IPS DF 6.9 (cell line): ENCODE data around the gene ZRANB3.

Experiments
- DNase-seq: peaks from one replicate; pipeline ENCODE4 v3.0.0-alpha.2; 2013; ENCODE audit warnings: low read depth, low spot score
- H3K27ac ChIP-seq: one replicate; pipeline ENCODE4 v1.5.1; 2013; ENCODE audit warnings: low read length, control low read depth
- H3K27me3 ChIP-seq: 2 replicates; pipeline ENCODE4 v1.6.1; 2013; ENCODE audit warnings: mild to moderate bottlenecking, low read length; ENCODE audit not compliant: control insufficient read depth, insufficient read depth
- H3K36me3 ChIP-seq: 2 replicates; pipeline ENCODE4 v1.6.1; 2013; ENCODE audit warnings: low read length; ENCODE audit not compliant: control insufficient read depth, insufficient read depth
- H3K4me1 ChIP-seq: 2 replicates; pipeline ENCODE4 v1.6.1; 2013; ENCODE audit warnings: low read length; ENCODE audit not compliant: control insufficient read depth, insufficient read depth
- H3K4me3 ChIP-seq: 2 replicates; pipeline ENCODE4 v1.5.1; 2013; ENCODE audit warnings: mild to moderate bottlenecking, low read length
- H3K9me3 ChIP-seq: 2 replicates; pipeline ENCODE4 v1.6.1; 2013; ENCODE audit warnings: low read length, inconsistent platforms; ENCODE audit not compliant: control insufficient read depth, insufficient read depth
- WGBS: extraction: QIAGEN DNeasy Blood & Tissue Kit; methylation state at CpG from one replicate; pipeline ENCODE4 v1.1.7; 2013; ENCODE audit warnings: mixed read lengths, missing lambda C conversion rate; ENCODE audit not compliant: insufficient read length, insufficient coverage; 5-methylcytosine and 5-hydroxymethylcytosine counted together

The ZRANB3 gene

DNA sequence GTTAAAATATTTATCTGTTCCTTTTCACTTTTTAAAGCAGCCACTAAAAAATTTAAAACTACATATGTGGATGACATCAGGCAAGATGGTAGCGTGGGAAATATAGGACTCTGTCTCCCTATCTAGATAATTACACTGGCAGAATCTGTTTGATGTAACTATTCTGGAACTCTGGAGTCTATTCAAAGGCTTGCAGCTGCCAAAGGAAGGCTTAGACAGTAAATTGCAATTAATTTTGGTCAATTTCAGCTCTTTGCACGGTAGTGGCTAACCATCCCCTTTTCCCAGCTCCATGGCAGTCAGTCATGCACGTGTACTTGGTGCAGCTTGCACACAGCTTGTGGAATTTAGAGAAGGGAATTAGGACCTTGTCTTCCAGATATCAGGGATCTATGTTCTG lies 343.7 kb downstream of the ZRANB3 start:
- no CpG with 5 or more reads among the region's 3 CpGs for WGBS
- no peak for DNase-seq
- Histone ChIP-seq H3K9me3 (no peaks in the 10 kb centered on the region), H3K36me3 (no peaks in the 10 kb centered on the region), H3K4me1 (no peaks in the 10 kb centered on the region), H3K4me3 (no peak overlapping the region), H3K27ac (no peak overlapping the region), H3K27me3 (no peaks in the 10 kb centered on the region)

DNA sequence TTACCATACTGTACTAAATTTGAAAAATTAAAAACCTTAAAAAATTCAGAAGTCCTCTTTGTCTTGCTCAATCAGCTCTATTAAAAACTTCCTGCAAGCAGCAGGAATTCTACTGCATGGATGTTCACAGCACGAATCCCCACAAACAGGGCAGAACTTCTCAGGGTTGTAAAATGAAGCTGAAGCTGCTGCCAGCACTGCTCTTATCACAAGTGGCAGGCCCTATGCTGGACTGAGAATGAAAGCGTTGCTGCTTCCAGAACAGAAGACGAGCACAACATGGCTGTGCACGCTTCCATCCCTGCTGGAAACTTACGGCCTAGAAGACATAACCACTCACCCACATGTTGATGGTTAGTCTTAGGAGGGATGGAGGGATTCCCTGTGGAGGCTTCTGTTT lies 345.0 kb downstream of the ZRANB3 start:
- WGBS: no CpG with 5 or more reads among the region's 5 CpGs

DNA sequence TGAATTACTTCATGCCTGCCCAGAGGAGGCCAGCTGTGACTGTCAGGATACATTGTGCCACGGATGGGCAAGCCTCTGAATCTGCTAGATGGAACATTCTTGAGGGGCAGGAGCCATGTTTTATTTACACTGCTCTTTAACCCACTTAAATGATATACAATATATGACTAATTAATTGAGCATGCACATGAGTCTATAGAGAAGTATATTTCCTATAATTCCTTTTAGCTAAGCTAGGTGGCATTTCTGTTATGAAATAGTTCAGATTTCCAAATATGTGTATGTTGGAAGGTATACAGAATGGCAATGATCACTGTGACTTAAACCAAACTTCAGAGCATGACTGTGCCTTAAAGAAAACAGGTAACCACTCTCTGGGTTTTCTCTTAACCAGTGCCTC lies 347.2 kb downstream of the ZRANB3 start:
- Histone ChIP-seq H3K9me3 (no peaks in the 10 kb centered on the region), H3K4me1 (no peaks in the 10 kb centered on the region), H3K36me3 (no peaks in the 10 kb centered on the region), H3K4me3 (no peak overlapping the region), H3K27ac (no peak overlapping the region), H3K27me3 (no peaks in the 10 kb centered on the region)
- DNase-seq: no peak
- no CpG with 5 or more reads among the region's 1 CpG for WGBS

More for the DNA sequence above, 345.0 kb downstream of the ZRANB3 start:
- Histone ChIP-seq H3K4me3 (no peak overlapping the region), H3K4me1 (no peaks in the 10 kb centered on the region), H3K36me3 (no peaks in the 10 kb centered on the region), H3K27me3 (no peaks in the 10 kb centered on the region), H3K27ac (no peak overlapping the region), H3K9me3 (no peaks in the 10 kb centered on the region)
- no peak for DNase-seq

DNA sequence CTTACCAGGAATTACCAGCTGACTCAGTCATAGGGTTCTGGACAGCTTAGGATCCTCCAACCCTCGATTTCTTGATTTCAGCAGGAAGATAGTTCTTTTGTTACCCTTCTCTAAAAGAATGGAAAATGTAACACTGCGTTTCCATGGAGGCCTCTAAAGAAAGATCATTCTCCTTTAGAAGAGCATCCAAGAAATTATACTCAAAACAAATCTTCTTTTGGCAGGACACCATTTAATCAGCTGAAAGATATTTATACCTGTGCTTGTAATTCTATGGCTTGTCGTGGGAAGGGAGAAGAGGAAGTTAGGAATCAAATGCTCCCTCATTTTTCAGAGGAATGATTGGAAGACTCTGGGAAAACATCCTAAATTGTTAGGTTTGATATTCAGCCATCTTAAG lies 348.4 kb downstream of the ZRANB3 start:
- Histone ChIP-seq H3K4me1 (no peaks in the 10 kb centered on the region), H3K9me3 (no peaks in the 10 kb centered on the region), H3K27ac (no peak overlapping the region), H3K27me3 (no peaks in the 10 kb centered on the region), H3K36me3 (no peaks in the 10 kb centered on the region), H3K4me3 (no peak overlapping the region)
- DNase-seq: no peak
- no CpG with 5 or more reads among the region's 3 CpGs for whole genome bisulfite sequencing

DNA sequence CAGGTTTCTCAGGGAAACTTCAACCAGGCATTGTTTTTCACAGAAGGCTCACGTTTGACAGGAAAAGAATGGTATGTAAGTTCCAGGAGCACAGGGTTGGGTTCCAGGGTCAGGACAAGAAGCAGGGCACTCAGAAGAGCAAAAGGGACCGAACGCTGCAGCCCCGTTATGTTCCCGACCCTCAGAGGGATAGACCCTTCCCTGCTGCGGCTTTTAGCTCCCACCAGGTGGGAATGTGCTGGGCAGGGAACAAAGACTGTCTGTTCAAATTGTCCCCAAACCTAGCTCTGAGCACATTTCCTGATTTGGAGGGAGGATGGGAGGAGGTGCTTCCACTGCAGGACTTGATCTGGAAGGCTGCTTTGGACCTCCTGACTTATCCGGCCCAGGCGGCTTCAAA lies 348.8 kb downstream of the ZRANB3 start:
- Histone ChIP-seq H3K27me3 (no peaks in the 10 kb centered on the region), H3K36me3 (no peaks in the 10 kb centered on the region), H3K4me1 (no peaks in the 10 kb centered on the region), H3K9me3 (no peaks in the 10 kb centered on the region), H3K27ac (no peak overlapping the region), H3K4me3 (no peak overlapping the region)
- WGBS: no CpG with 5 or more reads among the region's 8 CpGs
- no peak for DNase-seq

DNA sequence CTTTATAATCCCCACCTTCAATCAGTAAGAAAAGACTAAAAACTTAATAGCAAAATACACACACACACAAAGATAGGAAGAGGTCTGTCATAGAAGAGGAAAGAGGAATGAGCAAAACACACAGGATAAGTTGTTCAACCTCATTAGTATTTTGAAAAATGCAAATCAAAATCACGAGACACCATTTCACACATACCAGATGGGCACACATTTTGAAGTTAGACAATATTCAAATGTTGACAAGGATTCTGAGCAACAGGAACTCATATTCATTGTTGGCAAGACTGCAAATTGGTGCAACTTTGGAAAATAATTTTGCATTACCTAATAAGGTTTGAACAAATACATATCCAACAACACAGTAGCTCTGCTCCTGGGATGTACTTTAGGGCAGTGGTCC lies 351.3 kb downstream of the ZRANB3 start:
- Histone ChIP-seq H3K4me1 (no peaks in the 10 kb centered on the region), H3K4me3 (no peak overlapping the region), H3K9me3 (no peaks in the 10 kb centered on the region), H3K27ac (no peak overlapping the region), H3K27me3 (no peaks in the 10 kb centered on the region), H3K36me3 (no peaks in the 10 kb centered on the region)
- no peak for DNase-seq
- WGBS: no CpG with 5 or more reads among the region's 1 CpG

DNA sequence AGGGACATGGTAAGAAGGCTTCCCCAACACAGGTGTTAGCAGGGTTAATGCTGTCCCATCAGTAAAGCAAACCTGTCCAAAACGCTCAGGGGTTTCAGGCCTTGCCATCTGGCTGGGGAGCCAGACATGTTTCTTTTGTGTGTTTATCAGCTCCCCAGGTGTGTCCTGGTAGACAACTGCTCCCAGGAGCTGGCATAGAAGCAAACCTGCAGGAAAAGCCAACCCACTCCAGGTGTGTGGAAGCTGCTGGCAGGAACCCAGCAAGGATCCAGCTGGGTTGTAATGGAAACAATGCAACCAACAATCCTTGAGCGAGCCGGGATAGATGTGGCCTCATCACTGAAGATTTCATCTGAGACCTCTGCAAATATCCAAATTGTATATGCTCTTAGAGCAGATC lies 355.8 kb downstream of the ZRANB3 start:
- H3K9me3 ChIP-seq: no peaks in the 10 kb centered on the region
- no peaks in the 10 kb centered on the region for H3K36me3 ChIP-seq
- no peaks in the 10 kb centered on the region for H3K4me1 ChIP-seq
- no peak for DNase-seq
- no peak overlapping the region for H3K27ac ChIP-seq
- H3K4me3 ChIP-seq: no peak overlapping the region
- no CpG with 5 or more reads among the region's 3 CpGs for WGBS
- no peaks in the 10 kb centered on the region for H3K27me3 ChIP-seq

DNA sequence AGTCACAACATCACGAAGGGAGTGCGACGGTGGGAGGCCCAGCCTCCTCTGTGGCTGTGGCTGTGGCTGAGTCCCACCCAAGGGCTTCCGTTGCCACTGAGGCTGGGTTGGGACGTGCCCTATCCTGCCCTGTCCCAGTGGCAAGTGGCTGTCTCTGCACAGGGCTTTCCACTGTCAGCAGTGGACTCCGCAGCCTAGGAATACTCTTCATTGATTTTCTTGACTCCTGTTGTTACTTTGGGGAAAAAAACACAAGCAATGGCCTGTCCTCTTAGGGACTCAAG lies 356.3 kb downstream of the ZRANB3 start:
- no peak overlapping the region for H3K4me3 ChIP-seq
- no CpG with 5 or more reads among the region's 6 CpGs for WGBS
- no peaks in the 10 kb centered on the region for H3K4me1 ChIP-seq
- H3K27ac ChIP-seq: no peak overlapping the region
- no peaks in the 10 kb centered on the region for H3K27me3 ChIP-seq
- DNase-seq: no peak
- H3K9me3 ChIP-seq: no peaks in the 10 kb centered on the region
- H3K36me3 ChIP-seq: no peaks in the 10 kb centered on the region

DNA sequence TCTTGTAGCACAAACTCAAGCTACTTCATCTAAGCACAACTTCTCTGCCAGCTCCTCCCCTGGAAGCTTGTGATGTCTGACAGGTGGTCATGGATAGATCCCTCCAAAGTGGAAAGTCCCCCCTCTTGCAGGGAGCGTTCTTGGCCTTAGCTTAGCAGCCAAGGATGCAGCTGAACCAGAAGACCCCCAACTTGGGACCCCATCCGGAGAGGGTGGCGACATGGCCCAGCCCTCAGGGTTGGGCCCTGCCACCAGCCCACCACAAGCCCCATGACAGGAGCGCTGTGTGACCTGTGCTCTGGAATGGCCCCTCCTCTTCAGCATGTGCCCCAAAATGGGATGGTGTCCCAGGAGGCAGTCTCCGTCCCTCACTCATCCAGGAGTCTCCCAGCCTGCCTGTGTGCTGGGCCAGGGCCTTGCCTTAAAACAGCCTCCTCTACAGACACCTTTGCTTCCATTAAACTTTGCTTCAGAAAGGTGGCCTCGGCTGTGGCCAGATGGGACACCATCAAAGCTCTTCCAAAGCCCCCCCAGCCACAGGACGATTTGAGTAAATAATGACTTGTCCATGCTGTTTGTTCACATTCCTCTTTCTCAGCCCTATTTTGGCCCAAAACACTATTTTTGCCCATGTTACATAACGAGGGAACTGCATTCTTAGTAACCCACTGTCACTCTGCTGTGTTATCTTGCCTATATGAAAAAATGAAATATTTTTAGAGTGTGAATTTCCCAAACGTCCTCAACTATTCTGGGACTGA lies 356.8 kb downstream of the ZRANB3 start:
- no peaks in the 10 kb centered on the region for H3K27me3 ChIP-seq
- H3K4me1 ChIP-seq: no peaks in the 10 kb centered on the region
- no peaks in the 10 kb centered on the region for H3K36me3 ChIP-seq
- H3K27ac ChIP-seq: no peak overlapping the region
- no peaks in the 10 kb centered on the region for H3K9me3 ChIP-seq
- no peak for DNase-seq
- H3K4me3 ChIP-seq: no peak overlapping the region
- no CpG with 5 or more reads among the region's 9 CpGs for WGBS

DNA sequence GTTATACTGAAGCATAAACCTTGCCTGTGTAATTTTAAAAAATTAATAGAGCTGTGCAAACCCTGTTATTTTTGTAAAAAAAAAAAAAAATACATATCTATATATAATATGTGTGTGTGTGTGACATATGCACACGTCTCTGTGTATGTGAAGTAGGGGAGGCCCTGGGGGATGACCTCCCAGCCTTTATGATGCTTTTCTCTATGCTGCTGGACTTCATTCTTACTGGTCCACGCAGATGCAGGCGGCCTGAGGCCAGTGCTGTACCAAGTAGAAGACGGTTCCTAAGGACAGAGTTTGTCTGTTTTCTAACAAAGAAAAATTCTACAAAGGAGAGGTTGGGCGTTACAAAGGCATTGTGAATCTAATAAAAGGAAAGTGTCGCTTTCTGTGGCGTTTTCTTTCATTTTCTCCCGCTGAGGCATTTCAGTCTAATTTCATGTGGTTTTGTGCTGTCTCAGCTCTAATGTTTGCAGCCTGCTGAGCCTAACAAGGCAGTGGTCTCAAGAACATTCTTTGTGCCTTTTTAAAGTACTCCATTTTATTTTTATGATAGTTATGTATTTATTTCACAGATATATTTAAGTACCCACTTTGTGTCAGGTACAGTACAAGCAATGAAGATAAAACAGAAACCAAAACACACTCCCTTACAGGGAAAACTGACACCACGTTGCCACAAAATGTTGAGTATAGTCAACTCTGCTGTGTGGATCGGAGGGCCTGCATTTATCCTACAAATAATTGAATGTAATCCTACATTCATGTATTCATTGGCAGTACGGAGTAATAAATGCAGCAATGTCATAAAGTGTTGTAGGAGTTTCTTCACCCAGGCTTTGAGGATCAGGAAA lies 360.9 kb downstream of the ZRANB3 start:
- Histone ChIP-seq H3K27ac (no peak overlapping the region), H3K4me1 (no peaks in the 10 kb centered on the region), H3K9me3 (no peaks in the 10 kb centered on the region), H3K27me3 (no peaks in the 10 kb centered on the region), H3K36me3 (0 out of 2 replicates have a peak, but pooled peaks cover 2% of the 10 kb centered on the region), H3K4me3 (no peak overlapping the region)
- DNase-seq: no peak
- WGBS: no CpG with 5 or more reads among the region's 11 CpGs
